Fibroblast of lung (primary cell): ENCODE data around the gene RAD18.

Source experiments
- EZH2 ChIP-seq: IDR thresholded peaks from 2 replicates; pipeline ENCODE4 v1.5.1; 2012; ENCODE audit warnings: low read length, control low read depth, mild to moderate bottlenecking; ENCODE audit errors: missing control alignments
- TF ChIP-seq, protein P1 (sequence below), 2 donors: IDR thresholded peaks in 1 of 2; conservative IDR thresholded peaks in 1 of 2; 1 replicate in 1 of 2; 2 replicates in 1 of 2; pipeline ENCODE4 v1.5.1; 2011 to 2012; ENCODE audit warnings: low read length in 2 of 2, control low read depth in 1 of 2, inconsistent platforms in 1 of 2, low read depth in 1 of 2, mild to moderate bottlenecking in 1 of 2

DNA sequence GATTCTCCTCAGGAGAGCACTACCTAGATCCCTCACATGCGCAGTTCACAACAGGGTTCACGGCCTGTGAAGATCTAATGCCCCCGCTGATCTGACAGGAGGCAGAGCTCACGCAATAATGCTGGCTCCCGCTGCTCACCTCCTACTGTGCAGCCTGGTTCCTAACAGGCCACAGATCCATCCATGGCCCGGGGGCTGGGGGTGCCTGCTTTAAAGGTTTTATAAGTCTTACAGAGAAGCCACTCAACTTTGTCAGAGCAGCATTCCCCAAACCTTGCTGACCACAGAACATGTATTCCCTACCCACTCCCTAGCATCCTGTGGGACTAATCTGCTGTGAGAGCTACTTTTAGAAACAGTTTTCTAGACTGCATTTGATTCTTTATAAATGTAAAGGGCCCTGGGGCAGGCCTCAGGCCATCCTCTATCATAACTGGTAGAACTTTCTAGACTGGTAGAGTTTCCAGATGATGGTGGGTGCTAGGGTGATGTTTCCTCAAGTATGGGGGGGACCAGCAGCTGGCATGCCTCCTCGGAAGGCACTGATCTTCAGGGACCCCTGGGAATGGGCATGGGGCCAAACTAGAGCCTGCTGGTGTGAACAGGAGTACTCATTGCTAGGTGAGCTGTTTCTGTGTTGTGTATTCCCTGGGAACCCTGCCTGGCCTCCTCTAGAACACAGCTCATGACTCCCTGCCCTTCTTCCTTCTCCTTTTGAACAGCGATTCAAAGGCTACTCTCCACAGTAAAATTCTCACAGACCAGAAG, 25.7 kb upstream of the RAD18 start:
- no peak for TF ChIP-seq EZH2
- TF ChIP-seq, protein P1, sequence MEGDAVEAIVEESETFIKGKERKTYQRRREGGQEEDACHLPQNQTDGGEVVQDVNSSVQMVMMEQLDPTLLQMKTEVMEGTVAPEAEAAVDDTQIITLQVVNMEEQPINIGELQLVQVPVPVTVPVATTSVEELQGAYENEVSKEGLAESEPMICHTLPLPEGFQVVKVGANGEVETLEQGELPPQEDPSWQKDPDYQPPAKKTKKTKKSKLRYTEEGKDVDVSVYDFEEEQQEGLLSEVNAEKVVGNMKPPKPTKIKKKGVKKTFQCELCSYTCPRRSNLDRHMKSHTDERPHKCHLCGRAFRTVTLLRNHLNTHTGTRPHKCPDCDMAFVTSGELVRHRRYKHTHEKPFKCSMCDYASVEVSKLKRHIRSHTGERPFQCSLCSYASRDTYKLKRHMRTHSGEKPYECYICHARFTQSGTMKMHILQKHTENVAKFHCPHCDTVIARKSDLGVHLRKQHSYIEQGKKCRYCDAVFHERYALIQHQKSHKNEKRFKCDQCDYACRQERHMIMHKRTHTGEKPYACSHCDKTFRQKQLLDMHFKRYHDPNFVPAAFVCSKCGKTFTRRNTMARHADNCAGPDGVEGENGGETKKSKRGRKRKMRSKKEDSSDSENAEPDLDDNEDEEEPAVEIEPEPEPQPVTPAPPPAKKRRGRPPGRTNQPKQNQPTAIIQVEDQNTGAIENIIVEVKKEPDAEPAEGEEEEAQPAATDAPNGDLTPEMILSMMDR (conservative IDR thresholded peaks at IDR 0.05 in 1 of 2, IDR thresholded peaks at IDR 0.05 in 1 of 2; ENCODE audit: low read depth in 1 of 2, low read length in 2 of 2), result no peak
